Measurements from ENCODE around the gene NKD1.
A peak's percentile ranks its signal among the peaks of the same experiment; 100 is the strongest.

The NKD1 gene

GRCh38 chr16:50628156-50628802 lies 80.1 kb downstream of the NKD1 start:
- TF ChIP-seq, protein P1, sequence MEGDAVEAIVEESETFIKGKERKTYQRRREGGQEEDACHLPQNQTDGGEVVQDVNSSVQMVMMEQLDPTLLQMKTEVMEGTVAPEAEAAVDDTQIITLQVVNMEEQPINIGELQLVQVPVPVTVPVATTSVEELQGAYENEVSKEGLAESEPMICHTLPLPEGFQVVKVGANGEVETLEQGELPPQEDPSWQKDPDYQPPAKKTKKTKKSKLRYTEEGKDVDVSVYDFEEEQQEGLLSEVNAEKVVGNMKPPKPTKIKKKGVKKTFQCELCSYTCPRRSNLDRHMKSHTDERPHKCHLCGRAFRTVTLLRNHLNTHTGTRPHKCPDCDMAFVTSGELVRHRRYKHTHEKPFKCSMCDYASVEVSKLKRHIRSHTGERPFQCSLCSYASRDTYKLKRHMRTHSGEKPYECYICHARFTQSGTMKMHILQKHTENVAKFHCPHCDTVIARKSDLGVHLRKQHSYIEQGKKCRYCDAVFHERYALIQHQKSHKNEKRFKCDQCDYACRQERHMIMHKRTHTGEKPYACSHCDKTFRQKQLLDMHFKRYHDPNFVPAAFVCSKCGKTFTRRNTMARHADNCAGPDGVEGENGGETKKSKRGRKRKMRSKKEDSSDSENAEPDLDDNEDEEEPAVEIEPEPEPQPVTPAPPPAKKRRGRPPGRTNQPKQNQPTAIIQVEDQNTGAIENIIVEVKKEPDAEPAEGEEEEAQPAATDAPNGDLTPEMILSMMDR (IDR thresholded peaks at IDR 0.05; ENCODE audit: control insufficient read depth, extremely low read depth, insufficient read depth): no peak
- DNase-seq (ENCODE audit: low read depth): no peak
- H3K4me3 ChIP-seq (ENCODE audit: low read depth, low read length): no peak overlapping the region

- no peak overlapping the region for H3K4me3 ChIP-seq (ENCODE audit: low read depth, low read length)
- TF ChIP-seq, protein P1 (IDR thresholded peaks at IDR 0.05; ENCODE audit: control insufficient read depth, extremely low read depth, insufficient read depth): no peak
- DNase-seq (ENCODE audit: low read depth): no peak
Observed at GRCh38 chr16:50629334-50629733, 81.1 kb downstream of the NKD1 start.

DNA sequence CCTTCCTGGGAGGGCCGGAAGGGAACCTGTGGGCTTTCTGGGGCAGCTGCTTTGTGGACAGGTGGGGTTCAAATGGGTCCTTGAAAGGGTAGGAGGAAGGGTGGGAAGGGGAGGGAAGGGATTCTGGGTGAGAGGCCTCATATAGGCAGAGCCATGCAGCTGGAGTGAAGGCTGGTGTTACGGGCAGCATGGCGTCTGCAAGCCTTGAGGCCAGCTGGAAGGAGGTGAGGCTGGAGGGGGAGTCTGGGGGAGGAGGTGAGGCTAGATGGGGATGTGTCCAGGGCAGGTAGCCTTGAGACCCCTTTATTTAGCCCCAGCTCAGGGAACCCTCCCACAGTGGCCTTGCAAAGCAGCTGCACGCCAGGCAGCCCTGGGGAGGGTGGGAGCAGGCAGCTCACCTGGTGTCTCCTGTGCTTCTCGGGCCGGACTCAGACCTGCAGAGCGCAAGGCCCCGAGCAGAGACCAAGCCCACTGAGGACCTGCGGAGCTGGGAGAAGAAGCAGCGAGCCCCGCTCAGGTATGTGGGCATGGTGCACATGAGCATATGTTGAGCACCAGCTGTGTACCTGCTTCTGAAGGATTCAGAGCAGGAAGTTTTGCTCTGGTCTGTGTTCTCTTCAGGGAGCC lies 82.3 kb downstream of the NKD1 start:
- no peak for DNase-seq (ENCODE audit: low read depth)
- TF ChIP-seq, protein P1 (IDR thresholded peaks at IDR 0.05; ENCODE audit: control insufficient read depth, extremely low read depth, insufficient read depth): no peak

DNA sequence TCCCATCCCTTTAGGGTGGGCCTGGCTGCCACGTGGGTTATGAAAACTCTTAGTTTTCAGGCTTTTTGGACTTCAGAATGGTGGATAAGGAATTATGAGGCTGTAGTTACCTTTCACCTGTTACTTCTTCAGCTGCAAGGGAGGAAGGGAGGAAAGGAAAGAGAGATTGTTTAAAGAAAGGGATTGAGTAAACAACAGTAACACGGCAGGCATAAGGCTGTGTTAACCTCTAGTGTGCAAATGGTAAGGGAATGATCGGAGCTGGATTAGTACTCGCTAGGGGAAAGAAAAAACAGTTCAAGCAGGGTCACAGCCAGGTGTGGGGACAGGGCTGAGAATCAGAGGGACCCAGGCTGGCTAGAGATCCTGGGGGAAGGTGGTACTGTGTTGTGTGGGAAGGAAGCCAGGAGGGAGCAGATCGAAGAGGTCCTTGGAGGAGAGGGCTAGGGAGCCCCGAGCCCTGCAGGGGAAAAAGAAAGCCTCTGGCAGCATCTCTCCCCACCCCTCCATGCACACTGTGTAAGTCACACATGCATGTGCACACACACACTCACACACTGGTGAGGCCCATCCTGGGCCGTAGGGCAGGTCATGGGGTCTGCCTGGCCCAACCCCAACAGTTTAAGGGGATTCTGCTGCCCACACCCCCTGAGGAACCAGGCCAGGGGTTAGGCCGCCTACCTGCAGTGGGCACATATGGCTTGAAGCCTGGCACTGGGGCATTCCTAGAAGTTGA lies 83.2 kb downstream of the NKD1 start:
- TF ChIP-seq, protein P1 (IDR thresholded peaks at IDR 0.05; ENCODE audit: control insufficient read depth, extremely low read depth, insufficient read depth): no peak

More for the DNA sequence above, 82.3 kb downstream of the NKD1 start:
- no peak overlapping the region for H3K4me3 ChIP-seq (ENCODE audit: low read depth, low read length)

DNA sequence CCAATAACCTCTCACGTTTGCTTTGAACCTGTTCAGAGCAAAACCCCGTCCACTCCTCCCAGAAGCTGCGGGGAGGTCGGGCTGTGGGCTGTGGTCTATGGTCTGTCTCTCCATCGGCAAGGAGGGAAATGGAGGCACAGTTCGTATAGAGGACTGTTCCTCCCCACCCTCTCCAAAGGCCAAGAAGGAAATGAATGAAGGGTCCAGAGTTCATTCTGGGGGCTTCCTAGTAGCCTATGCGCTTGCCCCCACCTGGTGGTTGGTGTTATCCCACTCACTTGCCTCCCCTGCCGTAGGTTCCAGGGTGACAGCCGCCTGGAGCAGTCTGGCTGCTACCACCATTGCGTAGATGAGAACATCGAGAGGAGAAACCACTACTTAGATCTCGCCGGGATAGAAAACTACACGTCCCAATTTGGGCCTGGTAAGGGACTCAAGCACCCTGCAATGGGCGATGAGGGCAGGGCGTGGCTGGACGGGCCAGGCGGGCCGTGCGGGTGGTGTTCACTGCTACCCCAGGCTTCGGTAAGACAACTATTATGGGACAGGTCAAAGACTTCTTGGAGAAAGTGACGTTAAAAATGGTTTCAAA lies 83.9 kb downstream of the NKD1 start:
- TF ChIP-seq, protein P1 (IDR thresholded peaks at IDR 0.05; ENCODE audit: control insufficient read depth, extremely low read depth, insufficient read depth): no peak
- H3K4me3 ChIP-seq (ENCODE audit: low read depth, low read length): no peak overlapping the region
- no peak for DNase-seq (ENCODE audit: low read depth)

More for the DNA sequence above, 83.2 kb downstream of the NKD1 start:
- H3K4me3 ChIP-seq (ENCODE audit: low read depth, low read length): no peak overlapping the region
- DNase-seq (ENCODE audit: low read depth): peak; percentile 11

- DNase-seq (ENCODE audit: low read depth): no peak
- H3K4me3 ChIP-seq (ENCODE audit: low read depth, low read length): no peak overlapping the region
- TF ChIP-seq, protein P1 (IDR thresholded peaks at IDR 0.05; ENCODE audit: control insufficient read depth, extremely low read depth, insufficient read depth): no peak
Observed at GRCh38 chr16:50632927-50633800, 85.0 kb downstream of the NKD1 start.
